Fibroblast of pulmonary artery (primary cell): ENCODE measurements around the gene HBA2.

Experiments used
- DNase-seq: peaks from one replicate; pipeline ENCODE4 v3.0.0-alpha.2; 2010; ENCODE audit warnings: low read depth
- H3K4me3 ChIP-seq: replicated peaks from 2 replicates; pipeline ENCODE4 v1.5.1; 2011; ENCODE audit warnings: low read depth, mild to moderate bottlenecking, control low read depth, low read length, moderate library complexity
- TF ChIP-seq, protein P1 (sequence below): IDR thresholded peaks from 2 replicates; pipeline ENCODE4 v1.5.1; 2011; ENCODE audit warnings: mild to moderate bottlenecking, control low read depth, low read length, inconsistent platforms; ENCODE audit errors: missing control alignments

The HBA2 gene

DNA sequence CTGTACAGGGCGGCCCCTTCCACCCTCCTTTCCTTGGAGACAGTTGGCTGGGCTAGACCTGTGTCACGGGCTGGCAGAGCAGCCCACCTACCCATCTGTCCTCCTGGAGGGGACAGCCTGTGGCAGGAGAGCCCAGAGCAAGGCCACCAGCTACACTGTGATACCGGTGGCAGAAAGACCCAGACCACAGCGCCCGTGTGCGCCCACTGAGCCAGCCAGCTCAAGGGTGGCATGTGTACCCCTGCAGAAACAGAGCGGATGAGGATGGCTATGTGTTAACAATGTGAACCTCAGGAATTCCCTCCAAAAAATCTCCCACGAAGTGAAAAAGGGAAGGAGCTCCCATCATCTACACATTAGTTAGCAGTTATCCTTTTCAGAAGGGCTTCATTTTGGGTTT is 14.7 kb downstream of the HBA2 start:
- H3K4me3 ChIP-seq, result no peak overlapping the region
- TF ChIP-seq, protein P1, sequence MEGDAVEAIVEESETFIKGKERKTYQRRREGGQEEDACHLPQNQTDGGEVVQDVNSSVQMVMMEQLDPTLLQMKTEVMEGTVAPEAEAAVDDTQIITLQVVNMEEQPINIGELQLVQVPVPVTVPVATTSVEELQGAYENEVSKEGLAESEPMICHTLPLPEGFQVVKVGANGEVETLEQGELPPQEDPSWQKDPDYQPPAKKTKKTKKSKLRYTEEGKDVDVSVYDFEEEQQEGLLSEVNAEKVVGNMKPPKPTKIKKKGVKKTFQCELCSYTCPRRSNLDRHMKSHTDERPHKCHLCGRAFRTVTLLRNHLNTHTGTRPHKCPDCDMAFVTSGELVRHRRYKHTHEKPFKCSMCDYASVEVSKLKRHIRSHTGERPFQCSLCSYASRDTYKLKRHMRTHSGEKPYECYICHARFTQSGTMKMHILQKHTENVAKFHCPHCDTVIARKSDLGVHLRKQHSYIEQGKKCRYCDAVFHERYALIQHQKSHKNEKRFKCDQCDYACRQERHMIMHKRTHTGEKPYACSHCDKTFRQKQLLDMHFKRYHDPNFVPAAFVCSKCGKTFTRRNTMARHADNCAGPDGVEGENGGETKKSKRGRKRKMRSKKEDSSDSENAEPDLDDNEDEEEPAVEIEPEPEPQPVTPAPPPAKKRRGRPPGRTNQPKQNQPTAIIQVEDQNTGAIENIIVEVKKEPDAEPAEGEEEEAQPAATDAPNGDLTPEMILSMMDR, result no peak
- DNase-seq, result no peak

DNA sequence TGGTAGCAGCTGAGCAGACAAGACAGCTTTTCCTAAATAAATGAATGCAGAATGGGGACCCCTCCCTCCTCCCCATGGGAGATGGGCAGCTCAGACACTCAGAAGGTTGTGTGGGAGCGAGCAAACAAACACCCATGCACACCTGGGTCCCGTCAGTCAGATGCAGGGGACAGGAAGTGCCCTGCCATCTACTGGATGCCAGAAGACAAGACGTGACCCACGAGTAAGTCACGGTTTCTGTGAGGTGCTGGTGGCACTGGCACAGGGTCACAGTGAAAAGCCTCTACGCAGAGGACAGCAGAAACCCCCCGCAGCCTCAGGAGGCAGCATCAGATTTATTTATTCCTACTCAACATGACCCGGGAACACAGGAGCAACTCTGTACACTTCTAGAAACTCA is 16.0 kb downstream of the HBA2 start:
- DNase-seq, result no peak
- TF ChIP-seq, protein P1, result no peak
- no peak overlapping the region for H3K4me3 ChIP-seq

GRCh38 chr16:189604-190186 is 17.0 kb downstream of the HBA2 start:
- DNase-seq, result no peak
- TF ChIP-seq, protein P1, result no peak
- H3K4me3 ChIP-seq, result no peak overlapping the region

- TF ChIP-seq, protein P1, result no peak
- DNase-seq, result no peak
- no peak overlapping the region for H3K4me3 ChIP-seq
These were observed 19.2 kb downstream of the HBA2 start for GRCh38 chr16:191831-192230.

- TF ChIP-seq, protein P1, result no peak
- no peak for DNase-seq
- no peak overlapping the region for H3K4me3 ChIP-seq
These were observed 20.0 kb downstream of the HBA2 start for GRCh38 chr16:192686-193085.

GRCh38 chr16:193441-193840 is 20.8 kb downstream of the HBA2 start:
- DNase-seq, result no peak
- H3K4me3 ChIP-seq, result no peak overlapping the region
- TF ChIP-seq, protein P1, result no peak

DNA sequence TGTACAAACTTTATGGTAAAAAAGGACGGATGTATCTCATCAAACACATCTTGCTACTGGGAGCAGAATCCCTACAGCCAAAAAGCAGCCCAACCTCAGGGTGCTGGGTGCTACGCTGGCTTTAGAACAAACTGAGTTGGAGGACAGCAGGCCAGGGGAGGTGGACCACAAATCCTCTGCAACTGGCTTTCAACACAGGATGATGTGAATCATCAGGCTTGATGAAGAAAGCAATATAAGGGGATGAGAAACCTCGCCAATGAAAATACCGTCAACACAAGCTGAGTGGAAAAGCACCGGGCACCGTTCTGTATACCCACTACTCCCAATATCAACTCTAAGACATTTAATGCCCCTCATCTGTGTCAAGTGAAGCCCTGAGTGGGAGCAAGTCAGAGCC is 21.8 kb downstream of the HBA2 start:
- peak; percentile 14 for DNase-seq
- TF ChIP-seq, protein P1, result no peak
- no peak overlapping the region for H3K4me3 ChIP-seq
